Activated naive CD8-positive, alpha-beta T cell (primary cell): ENCODE data around the gene LRRC26.

Experiments
- H3K27ac Mint-ChIP-seq: one replicate; pipeline ENCODE4 v1.8.0; 2021; ENCODE audit warnings: mixed read lengths
- H3K27me3 Mint-ChIP-seq: one replicate; pipeline ENCODE4 v1.8.0; 2021; ENCODE audit warnings: mixed read lengths
- H3K36me3 Mint-ChIP-seq: one replicate; pipeline ENCODE4 v1.8.0; 2021; ENCODE audit warnings: mixed read lengths
- H3K4me1 Mint-ChIP-seq: one replicate; pipeline ENCODE4 v1.8.0; 2021; ENCODE audit warnings: low read depth, mixed read lengths
- H3K4me3 Mint-ChIP-seq: one replicate; pipeline ENCODE4 v1.8.0; 2021; ENCODE audit warnings: mild to moderate bottlenecking, mixed read lengths
- H3K9me3 Mint-ChIP-seq: one replicate; pipeline ENCODE4 v1.8.0; 2021; ENCODE audit warnings: low read depth, mixed read lengths

LRRC26 gene

DNA sequence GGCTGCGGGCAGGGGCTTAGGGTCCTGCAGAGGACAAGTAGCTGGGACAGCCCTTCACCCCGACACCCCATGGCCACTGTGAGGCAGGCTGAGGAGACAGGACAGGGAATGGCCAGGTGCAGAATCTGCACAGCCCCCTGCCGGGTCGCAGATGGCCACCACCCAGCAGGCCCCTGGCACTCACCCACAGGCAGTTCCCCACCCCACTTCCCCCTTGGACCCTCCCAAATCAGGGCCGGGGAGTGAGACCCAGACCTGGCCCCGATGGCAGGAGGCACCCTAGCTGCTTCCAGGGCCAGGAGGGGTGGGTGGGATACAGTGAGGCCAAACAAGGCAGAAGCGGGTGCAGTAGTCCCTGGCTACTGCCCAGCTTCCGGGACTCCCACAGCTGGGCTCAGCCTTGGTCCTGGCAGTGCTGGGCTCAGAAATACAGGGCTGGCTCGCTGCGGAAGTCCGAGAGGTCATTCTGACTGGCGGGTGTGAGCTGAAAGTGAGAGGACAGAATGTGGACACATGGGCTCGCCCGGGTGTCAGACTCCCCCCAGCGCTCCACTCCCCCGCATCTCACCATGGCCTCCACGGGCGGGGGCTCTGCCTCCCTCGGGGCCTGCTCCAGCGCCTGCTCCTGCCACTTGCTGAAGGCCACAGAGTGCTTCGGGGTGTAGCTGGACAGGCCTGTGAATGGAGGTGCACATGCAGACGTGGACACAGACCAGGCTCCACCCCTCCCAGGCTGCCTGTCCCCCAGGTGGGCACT is 22.0 kb upstream of the LRRC26 start:
- no peaks in the 10 kb centered on the region for H3K36me3 Mint-ChIP-seq
- H3K4me1 Mint-ChIP-seq, result peaks cover 18% of the 10 kb centered on the region
- no peaks in the 10 kb centered on the region for H3K9me3 Mint-ChIP-seq
- no peak overlapping the region for H3K27ac Mint-ChIP-seq
- no peak overlapping the region for H3K4me3 Mint-ChIP-seq
- no peaks in the 10 kb centered on the region for H3K27me3 Mint-ChIP-seq

DNA sequence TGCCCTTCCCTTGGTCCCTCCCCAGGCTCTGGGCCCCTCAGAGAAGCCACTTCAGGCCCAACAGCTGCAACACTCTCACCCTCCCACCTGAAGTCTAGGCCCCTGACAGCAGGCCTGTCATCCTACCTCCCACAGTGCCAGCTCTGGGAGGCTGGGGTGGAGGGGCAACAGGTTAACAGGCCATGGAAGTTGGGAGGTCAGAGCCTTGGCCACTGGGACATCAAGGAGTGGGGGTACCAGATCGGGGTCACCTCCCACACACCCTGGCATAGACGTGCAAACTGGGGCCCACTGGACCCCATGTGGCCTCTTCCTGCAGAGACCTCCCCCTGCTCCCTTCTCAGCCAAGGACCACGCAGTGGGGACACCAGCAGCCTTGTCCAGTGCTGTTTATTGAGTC is 21.4 kb upstream of the LRRC26 start:
- H3K4me3 Mint-ChIP-seq, result peak overlapping the region; percentile 68
- no peaks in the 10 kb centered on the region for H3K27me3 Mint-ChIP-seq
- no peak overlapping the region for H3K27ac Mint-ChIP-seq
- no peaks in the 10 kb centered on the region for H3K9me3 Mint-ChIP-seq
- H3K36me3 Mint-ChIP-seq, result no peaks in the 10 kb centered on the region
- peaks cover 22% of the 10 kb centered on the region for H3K4me1 Mint-ChIP-seq

DNA sequence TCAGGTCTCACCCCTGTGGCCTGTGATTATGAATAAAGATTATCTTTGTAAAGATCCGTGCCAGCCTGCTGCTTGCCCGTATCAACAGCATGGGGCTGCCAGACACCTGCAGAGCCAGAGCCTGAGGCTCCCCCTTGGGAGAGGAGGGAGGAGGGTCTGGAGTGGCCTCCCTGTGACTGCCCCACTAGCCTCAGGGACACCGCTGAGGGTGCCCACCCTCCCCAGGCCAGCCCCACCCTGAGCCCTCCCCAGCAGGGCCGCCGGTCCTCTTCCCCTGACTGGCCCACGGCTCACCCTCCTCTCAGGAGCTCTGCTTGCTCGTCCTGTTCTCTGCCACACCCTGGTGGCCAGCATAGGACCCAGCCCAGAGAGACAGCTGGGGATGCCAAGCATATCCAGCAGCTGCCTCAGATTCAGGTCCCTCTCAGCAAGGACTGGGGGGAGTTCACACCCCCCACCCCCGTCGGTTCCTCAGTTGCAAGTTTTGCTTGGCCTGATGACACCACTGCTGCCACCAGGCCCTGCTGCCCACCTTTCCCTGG is 20.5 kb upstream of the LRRC26 start:
- H3K27me3 Mint-ChIP-seq, result no peaks in the 10 kb centered on the region
- no peaks in the 10 kb centered on the region for H3K9me3 Mint-ChIP-seq
- peaks cover 22% of the 10 kb centered on the region for H3K4me1 Mint-ChIP-seq
- no peaks in the 10 kb centered on the region for H3K36me3 Mint-ChIP-seq
- peak overlapping the region; percentile 64 for H3K27ac Mint-ChIP-seq
- H3K4me3 Mint-ChIP-seq, result peak overlapping the region; percentile 68

DNA sequence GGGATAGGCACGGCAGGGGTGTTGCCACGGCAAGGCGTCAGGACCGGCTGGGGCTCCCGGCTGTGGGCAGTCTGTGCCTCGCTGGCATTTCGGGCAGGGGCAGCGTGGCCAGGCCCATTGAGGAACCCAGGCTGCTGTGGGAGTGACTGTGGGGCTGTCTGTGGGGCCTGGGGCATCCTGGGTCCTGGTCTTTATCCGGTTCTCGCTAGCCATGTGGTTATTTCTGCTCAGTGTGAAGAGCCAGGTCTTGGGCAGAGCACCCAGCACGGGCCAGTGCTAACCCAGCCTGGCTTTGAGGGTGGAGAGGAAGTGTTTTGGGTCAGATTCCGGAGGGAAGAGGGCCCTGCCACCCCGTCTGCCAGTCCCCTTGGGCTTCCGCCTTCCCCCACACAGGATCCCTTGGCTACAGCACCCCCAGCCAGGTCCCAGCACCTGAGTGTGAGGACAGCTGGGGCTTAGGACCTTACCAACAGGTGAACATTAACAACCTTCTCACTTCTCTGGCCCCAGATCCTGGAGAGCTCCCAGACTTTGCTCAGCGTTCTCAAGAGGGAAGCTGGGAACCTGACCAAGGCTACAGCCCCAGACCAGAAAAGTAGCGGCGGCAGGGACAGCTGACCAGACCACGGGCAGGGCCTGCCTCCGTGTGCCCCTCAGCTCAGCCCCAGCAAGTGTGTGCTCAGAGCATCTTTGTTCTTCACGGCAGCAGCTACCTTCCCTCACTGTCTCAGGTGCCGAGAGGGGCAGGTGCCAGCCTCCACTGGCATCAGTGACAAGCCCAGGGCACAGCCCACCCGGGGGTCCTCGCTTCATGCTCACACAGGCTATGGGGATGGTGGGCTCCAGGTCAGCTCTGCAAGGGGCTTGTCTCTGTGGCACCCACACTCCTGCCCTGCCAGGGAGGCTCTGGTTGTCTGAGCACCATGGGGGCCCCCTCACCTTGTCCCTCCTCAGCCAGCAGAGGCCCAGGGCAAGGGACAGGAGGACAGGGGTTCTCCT is 19.7 kb upstream of the LRRC26 start:
- Mint-ChIP-seq H3K36me3 (no peaks in the 10 kb centered on the region), H3K4me1 (peaks cover 22% of the 10 kb centered on the region), H3K27me3 (no peaks in the 10 kb centered on the region), H3K9me3 (no peaks in the 10 kb centered on the region), H3K27ac (peak overlapping the region; percentile 92), H3K4me3 (peak overlapping the region; percentile 96)

DNA sequence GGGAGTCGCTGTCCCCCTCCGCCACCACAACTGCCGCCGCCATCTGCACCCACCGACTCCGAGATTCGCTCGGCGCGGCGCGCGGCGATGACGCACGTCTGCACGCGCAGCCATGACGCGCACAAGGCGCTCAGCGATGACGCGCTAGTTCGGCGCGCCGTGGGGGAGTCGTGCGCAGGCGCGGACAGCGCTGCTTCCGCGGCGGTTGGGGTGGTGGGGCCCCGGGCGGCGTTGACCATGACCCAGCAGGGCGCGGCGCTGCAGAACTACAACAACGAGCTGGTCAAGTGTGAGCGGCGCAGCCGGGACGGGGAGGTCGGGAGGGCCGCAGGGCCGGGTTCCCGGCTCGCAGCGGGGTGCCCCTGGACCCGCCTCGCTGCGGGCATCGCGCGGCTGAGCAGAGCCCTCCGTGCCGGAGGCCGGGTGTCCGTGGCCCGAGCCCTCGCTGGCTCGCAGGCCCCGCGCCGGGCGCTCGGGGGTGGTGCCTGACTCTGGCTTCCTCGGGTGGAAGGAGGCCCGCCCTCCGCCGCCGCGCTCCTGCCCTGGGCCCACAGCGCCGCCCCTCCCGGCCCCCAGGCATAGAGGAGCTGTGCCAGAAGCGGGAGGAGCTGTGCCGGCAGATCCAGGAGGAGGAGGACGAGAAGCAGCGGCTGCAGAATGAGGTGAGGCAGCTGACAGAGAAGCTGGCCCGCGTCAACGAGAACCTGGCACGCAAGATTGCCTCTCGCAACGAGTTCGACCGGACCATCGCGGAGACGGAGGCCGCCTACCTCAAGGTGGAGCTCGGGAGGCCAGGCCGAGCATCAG is 18.8 kb upstream of the LRRC26 start, which contains the start of the genes ANAPC2 and SSNA1:
ANAPC2 (minus strand) TSS at position 71 of the 807 bp plus-strand sequence; CDS start at position 43, 28 bp downstream.
SSNA1 (plus strand) TSS at position 187 of the 807 bp plus-strand sequence; CDS start at position 238, 51 bp downstream.
- H3K4me3 Mint-ChIP-seq, result peak within 1 kb of the TSS; percentile 96
- H3K27me3 Mint-ChIP-seq, result no peaks in the 10 kb centered on the region
- no peaks in the 10 kb centered on the region for H3K36me3 Mint-ChIP-seq
- peaks cover 22% of the 10 kb centered on the region for H3K4me1 Mint-ChIP-seq
- no peaks in the 10 kb centered on the region for H3K9me3 Mint-ChIP-seq
- peak within 1 kb of the TSS; percentile 92 for H3K27ac Mint-ChIP-seq

DNA sequence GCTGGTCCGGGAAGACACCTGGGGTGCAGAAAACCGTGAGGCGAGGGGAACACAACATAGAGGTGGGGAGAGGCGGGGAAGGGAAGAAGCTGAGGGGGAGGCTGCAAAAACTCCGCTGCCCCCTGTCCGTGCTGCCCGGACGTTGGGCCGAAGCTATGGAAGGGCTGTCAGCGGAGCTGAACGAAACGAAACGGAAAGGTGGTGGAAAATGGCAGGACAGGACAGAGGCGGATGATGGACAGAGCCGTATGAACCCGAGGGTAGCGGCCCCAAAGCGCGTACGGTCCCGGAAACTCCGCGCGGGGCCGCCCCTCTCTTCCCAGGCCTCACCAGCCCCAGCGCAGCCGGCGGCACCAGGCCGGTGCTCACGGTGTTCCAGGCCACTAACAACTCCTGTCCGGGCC is 18.2 kb upstream of the LRRC26 start:
- H3K27me3 Mint-ChIP-seq, result no peaks in the 10 kb centered on the region
- H3K4me1 Mint-ChIP-seq, result peaks cover 22% of the 10 kb centered on the region

DNA sequence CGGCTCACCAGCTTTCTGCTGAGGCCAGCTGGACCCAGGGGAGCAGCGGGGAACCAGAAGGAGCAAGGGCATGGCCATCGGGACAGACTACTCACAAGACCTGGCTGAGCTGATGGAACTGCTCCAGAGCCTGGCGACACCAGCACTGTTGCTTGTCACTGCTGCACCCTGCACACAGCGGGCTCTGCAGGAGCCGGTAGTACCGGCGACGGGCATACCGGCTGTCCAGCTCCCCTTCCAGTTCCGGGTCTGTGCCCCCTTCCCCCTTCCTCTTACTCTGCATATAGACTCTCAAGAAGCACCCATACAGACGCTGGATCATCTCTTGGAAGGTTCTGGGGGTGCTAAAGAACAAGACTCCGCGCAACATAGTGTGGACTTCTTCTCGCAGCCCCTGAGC is 17.5 kb upstream of the LRRC26 start:
- no peaks in the 10 kb centered on the region for H3K27me3 Mint-ChIP-seq

More for the DNA sequence above, 18.2 kb upstream of the LRRC26 start:
- Mint-ChIP-seq H3K4me3 (peak overlapping the region; percentile 90), H3K27ac (peak overlapping the region; percentile 76), H3K9me3 (no peaks in the 10 kb centered on the region), H3K36me3 (no peaks in the 10 kb centered on the region)

DNA sequence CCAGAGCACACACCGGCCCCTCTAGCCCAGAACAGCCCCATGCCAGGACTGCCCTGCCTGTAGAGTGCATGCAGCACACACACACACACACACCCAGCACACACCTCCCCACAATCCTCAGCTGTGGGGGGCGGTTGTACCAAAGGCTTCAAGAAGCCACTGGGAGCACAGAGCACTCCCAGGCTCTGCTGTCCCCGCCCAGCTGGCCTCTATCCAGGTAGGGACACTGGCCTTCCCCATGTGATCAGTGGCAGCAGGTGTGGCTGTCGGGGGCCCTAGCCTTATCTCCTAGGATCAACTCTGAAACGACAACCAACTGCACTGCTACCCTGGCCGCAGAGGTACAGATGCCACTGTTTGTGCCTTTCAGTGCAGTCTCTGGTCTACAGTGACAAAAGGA is 16.5 kb upstream of the LRRC26 start:
- Mint-ChIP-seq H3K27ac (no peak overlapping the region), H3K36me3 (no peaks in the 10 kb centered on the region), H3K4me3 (peak overlapping the region; percentile 90), H3K9me3 (no peaks in the 10 kb centered on the region), H3K27me3 (no peaks in the 10 kb centered on the region), H3K4me1 (peaks cover 22% of the 10 kb centered on the region)

More for the DNA sequence above, 17.5 kb upstream of the LRRC26 start:
- Mint-ChIP-seq H3K36me3 (no peaks in the 10 kb centered on the region), H3K9me3 (no peaks in the 10 kb centered on the region), H3K4me3 (peak overlapping the region; percentile 90), H3K27ac (peak overlapping the region; percentile 83), H3K4me1 (peaks cover 22% of the 10 kb centered on the region)

DNA sequence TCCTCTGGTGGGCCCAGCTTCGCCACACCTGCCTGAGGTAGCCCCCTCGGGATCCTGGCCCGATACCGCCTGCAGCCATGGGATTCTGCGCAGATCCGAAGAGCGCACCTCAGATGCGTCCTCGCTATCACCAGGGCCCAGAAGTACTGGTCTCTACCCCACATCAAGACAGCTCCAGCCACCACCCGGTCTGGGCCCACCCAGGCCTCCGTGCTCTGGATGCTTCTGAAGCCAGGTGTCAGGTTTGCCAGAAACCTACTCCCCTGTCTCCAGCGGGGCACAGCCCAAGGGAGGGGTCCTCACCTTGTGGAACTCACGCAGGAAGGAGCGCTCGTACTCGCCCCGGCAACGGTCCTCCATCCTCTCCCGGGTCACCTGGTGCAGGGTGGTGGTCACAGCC is 16.1 kb upstream of the LRRC26 start:
- Mint-ChIP-seq H3K27me3 (no peaks in the 10 kb centered on the region), H3K36me3 (no peaks in the 10 kb centered on the region), H3K4me3 (no peak overlapping the region), H3K27ac (no peak overlapping the region), H3K4me1 (peaks cover 22% of the 10 kb centered on the region), H3K9me3 (no peaks in the 10 kb centered on the region)

DNA sequence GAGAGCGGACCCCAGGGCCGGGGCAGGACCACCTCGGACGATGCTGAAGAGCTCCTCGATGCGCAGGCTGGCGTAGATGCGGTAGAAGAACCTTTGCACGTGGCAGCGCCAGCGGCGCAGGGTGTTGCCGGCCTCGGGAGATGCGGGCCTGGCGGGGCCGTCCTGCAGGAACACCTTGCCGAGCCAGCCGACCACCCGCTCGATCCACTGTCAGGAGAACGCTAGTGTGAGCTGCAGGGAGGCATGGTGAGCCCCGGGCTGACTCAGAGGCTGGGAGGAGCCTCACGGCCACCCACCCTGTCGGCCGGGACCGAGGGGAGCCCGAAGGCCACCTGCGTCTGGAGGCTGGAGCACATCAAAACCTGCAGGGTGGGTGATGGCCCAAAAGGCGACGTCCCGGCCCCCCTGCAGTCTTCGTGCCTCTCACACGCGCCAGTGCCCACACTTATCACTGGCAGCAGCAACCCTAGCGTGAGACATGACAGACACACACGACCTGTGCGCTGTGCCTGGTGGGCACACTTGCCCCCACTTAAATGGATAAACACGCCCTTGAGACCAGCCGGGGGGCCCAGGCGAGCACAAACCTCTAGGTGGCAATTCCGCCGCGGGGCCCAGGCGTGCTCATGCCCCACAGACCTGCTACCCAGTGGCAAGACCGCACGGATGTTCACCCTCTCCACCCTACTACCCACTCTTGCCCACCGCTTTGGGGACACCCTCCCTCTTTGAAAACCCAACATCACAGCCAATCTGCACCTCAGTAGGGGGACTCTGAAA is 15.2 kb upstream of the LRRC26 start:
- no peak overlapping the region for H3K27ac Mint-ChIP-seq
- peaks cover 18% of the 10 kb centered on the region for H3K4me1 Mint-ChIP-seq
- H3K27me3 Mint-ChIP-seq, result no peaks in the 10 kb centered on the region
- H3K36me3 Mint-ChIP-seq, result no peaks in the 10 kb centered on the region
- H3K4me3 Mint-ChIP-seq, result peak overlapping the region; percentile 13
- H3K9me3 Mint-ChIP-seq, result no peaks in the 10 kb centered on the region

DNA sequence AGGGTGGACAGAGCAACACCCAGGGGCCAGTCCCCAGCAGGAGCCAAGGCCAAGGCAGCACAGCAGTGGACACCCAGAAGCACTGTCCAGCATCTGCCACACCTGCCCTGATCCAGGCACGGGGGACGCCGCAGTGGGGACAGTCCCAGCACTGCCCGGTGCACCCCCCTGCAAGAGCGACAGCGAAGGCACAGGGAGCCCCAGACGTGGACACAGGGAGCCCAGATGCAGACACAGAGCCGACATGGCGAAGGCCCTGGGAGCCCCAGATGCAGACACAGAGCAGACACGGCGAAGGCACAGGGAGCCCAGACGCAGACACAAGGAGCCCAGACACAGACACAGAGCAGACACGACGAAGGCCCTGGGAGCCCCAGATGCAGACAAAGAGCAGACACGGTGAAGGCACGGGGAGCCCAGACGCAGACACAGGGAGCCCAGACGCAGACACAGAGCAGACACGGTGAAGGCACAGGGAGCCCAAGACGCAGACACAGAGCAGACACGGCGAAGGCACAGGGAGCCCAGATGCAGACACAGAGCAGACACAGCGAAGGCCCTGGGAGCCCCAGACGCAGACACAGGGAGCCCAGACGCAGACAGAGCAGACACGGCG is 14.2 kb upstream of the LRRC26 start:
- Mint-ChIP-seq H3K27me3 (no peaks in the 10 kb centered on the region), H3K4me1 (peaks cover 16% of the 10 kb centered on the region), H3K36me3 (no peaks in the 10 kb centered on the region), H3K27ac (no peak overlapping the region), H3K9me3 (no peaks in the 10 kb centered on the region), H3K4me3 (no peak overlapping the region)

DNA sequence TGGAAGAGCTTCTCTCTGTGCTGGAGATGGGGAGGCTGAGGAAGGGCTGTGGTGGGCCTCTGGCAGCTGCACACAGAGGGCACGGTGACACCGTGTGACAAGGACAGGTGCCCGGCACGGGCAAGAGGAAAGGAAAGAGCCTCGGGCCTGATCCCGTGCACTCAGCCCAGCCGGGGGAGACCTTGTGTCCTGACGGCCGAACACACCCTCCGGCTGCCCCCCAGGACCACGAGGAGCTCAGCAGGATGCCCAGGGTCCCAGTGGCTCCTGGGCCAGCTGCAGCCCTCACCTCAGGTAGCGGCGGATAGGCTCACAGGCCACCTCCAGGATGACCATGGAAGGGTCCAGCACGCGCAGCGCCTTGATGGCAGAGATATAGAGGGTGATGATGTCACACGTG is 13.0 kb upstream of the LRRC26 start:
- Mint-ChIP-seq H3K36me3 (no peaks in the 10 kb centered on the region), H3K27ac (no peak overlapping the region), H3K4me1 (peaks cover 11% of the 10 kb centered on the region), H3K27me3 (no peaks in the 10 kb centered on the region), H3K4me3 (no peak overlapping the region), H3K9me3 (no peaks in the 10 kb centered on the region)

DNA sequence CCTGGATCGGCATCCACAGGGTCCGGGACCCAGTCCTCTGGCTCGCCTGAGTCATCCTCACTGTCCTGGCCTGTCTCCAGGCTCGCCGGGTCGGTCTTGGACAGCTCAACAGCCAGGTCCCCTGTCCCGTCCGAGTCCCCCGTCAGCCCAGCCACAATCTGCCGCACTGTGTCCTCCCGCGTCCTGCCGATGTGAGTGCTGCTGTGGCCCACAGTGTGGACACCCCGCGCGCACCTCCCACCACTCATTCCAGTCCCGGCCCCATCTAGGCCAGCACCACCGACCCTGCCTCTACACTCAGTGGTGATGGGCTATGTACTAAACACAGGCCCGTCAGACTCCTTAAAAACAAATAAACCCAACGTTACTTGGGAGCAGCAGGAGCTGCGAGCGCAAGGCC is 11.8 kb upstream of the LRRC26 start:
- H3K27me3 Mint-ChIP-seq, result no peaks in the 10 kb centered on the region
- H3K4me1 Mint-ChIP-seq, result peaks cover 2% of the 10 kb centered on the region
- H3K27ac Mint-ChIP-seq, result no peak overlapping the region
- no peak overlapping the region for H3K4me3 Mint-ChIP-seq
- no peaks in the 10 kb centered on the region for H3K9me3 Mint-ChIP-seq
- H3K36me3 Mint-ChIP-seq, result no peaks in the 10 kb centered on the region
